ENCODE data around the gene ZCCHC14.

DNA sequence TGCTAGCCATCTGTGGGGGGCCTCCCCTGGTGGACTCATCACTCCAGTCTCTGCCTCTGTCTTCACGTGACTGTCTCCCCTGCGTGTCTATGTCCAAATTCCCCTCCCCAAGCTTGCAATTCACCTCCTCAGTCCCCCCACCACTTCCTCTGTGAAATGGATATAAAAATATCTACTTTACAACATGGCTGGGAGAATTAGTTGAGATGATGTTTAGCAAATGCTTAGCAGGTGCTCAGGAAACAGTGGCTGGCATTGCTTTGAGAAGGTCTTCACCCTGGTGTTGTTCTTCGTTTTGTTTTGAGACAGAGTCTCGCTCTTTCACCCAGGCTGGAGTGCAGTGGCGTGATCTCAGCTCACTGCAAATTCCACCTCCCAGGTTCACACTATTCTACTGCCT is 8.3 kb upstream of the ZCCHC14 start:
- TF ChIP-seq MYB (IDR thresholded peaks at IDR 0.05; ENCODE audit: borderline replicate concordance, low read depth, low read length) (no peak), EGR1 (IDR thresholded peaks at IDR 0.05; ENCODE audit: borderline replicate concordance in 1 of 2, low read depth in 2 of 2, low read length in 2 of 2) (no peak)
